Stimulated activated CD8-positive, alpha-beta memory T cell treated with anti-CD3 and anti-CD28 coated beads, Interleukin-15, amount 100 ng/mL, for 1 hour (primary cell): ENCODE measurements around the gene SPATA19.
"Not testable (repeated sequence)": the region's sequence is repeated elsewhere in the genome, so short reads cannot be mapped to it uniquely, and the experiment has no call there.

Experiments used
- DNase-seq: peaks from one replicate; pipeline ENCODE4 v3.0.0-alpha.2; 2020; ENCODE audit warnings: low read depth

Gene SPATA19

GRCh38 chr11:133845413-133845812 is at the start of gene SPATA19:
Gene SPATA19 (minus strand): TSS chr11:133845513. CDS start chr11:133845446, 67 bp downstream.
- DNase-seq = no peak

GRCh38 chr11:133895061-133895479 is 49.8 kb upstream of the SPATA19 start:
- DNase-seq = no peak

GRCh38 chr11:133893381-133893780 is 48.1 kb upstream of the SPATA19 start:
- no peak for DNase-seq

- no peak for DNase-seq
These were observed 47.5 kb upstream of the SPATA19 start for GRCh38 chr11:133892584-133893380.

GRCh38 chr11:133892126-133892525 is 46.8 kb upstream of the SPATA19 start:
- DNase-seq = no peak

GRCh38 chr11:133889893-133890292 is 44.6 kb upstream of the SPATA19 start:
- DNase-seq = no peak

- DNase-seq = no peak
These were observed 43.9 kb upstream of the SPATA19 start for GRCh38 chr11:133889188-133889587.

GRCh38 chr11:133887692-133888332 is 42.5 kb upstream of the SPATA19 start:
- DNase-seq = no peak

GRCh38 chr11:133886029-133886428 is 40.7 kb upstream of the SPATA19 start:
- no peak for DNase-seq

GRCh38 chr11:133872160-133872559 is 26.8 kb upstream of the SPATA19 start:
- DNase-seq = no peak

- no peak for DNase-seq
These were observed 22.1 kb upstream of the SPATA19 start for GRCh38 chr11:133867456-133867855.

- DNase-seq = no peak
These were observed 20.2 kb upstream of the SPATA19 start for GRCh38 chr11:133865466-133865865.

- DNase-seq = no peak
These were observed 19.4 kb upstream of the SPATA19 start for GRCh38 chr11:133864756-133865155.

- no peak for DNase-seq
These were observed 14.8 kb upstream of the SPATA19 start for GRCh38 chr11:133860151-133860550.

- DNase-seq = not testable (repeated sequence)
These were observed 9.1 kb upstream of the SPATA19 start for GRCh38 chr11:133854330-133854960.

- DNase-seq = no peak
These were observed 1.1 kb downstream of the SPATA19 start for GRCh38 chr11:133844217-133844616.

- no peak for DNase-seq
These were observed 1.8 kb downstream of the SPATA19 start for GRCh38 chr11:133843454-133843987.

- no peak for DNase-seq
These were observed 2.6 kb downstream of the SPATA19 start for GRCh38 chr11:133842730-133843129.

- DNase-seq = no peak
These were observed 3.3 kb downstream of the SPATA19 start for GRCh38 chr11:133842053-133842452.

GRCh38 chr11:133841279-133842043 is 3.9 kb downstream of the SPATA19 start:
- DNase-seq = no peak

- no peak for DNase-seq
These were observed 4.8 kb downstream of the SPATA19 start for GRCh38 chr11:133840479-133840941.
